Memory B cell (primary cell): Measurements from ENCODE around the gene HEATR3.

Experiments used
- ATAC-seq: fragments of 150-1000 bp; cut with Tn5 transposase; 2 replicates; pipeline ENCODE4 v1.10.0; 2021; ENCODE audit warnings: low read depth, mild to moderate bottlenecking, moderate library complexity
- DNase-seq, 2 donors: peaks; one replicate each; pipeline ENCODE4 v3.0.0; 2022; ENCODE audit warnings: low spot score in 2 of 2
- H3K27ac Mint-ChIP-seq: one replicate; pipeline ENCODE4 v1.8.0; 2022; ENCODE audit warnings: mild to moderate bottlenecking, moderate library complexity, mixed read lengths
- H3K27me3 Mint-ChIP-seq: one replicate; pipeline ENCODE4 v1.8.0; 2022; ENCODE audit warnings: mixed read lengths
- H3K36me3 Mint-ChIP-seq: one replicate; pipeline ENCODE4 v1.8.0; 2022; ENCODE audit warnings: mild to moderate bottlenecking, mixed read lengths
- H3K4me1 Mint-ChIP-seq: one replicate; pipeline ENCODE4 v1.8.0; 2022; ENCODE audit warnings: mixed read lengths
- H3K4me3 Mint-ChIP-seq: one replicate; pipeline ENCODE4 v1.8.0; 2022; ENCODE audit warnings: mild to moderate bottlenecking, moderate library complexity, mixed read lengths
- H3K9me3 Mint-ChIP-seq: one replicate; pipeline ENCODE4 v1.8.0; 2022; ENCODE audit warnings: mixed read lengths

The HEATR3 gene

GRCh38 chr16:50065624-50066481 lies at the start of gene HEATR3:
Gene HEATR3 (plus strand): TSS chr16:50065970. CDS start chr16:50066132, 162 bp downstream.
- ATAC-seq: peak; percentile 83
- DNase-seq: peak; percentile 93 to 96
- H3K4me1 Mint-ChIP-seq: peaks cover 27% of the 10 kb centered on the region
- no peaks in the 10 kb centered on the region for H3K9me3 Mint-ChIP-seq
- peak within 1 kb of the TSS; percentile 92 for H3K4me3 Mint-ChIP-seq
- H3K27me3 Mint-ChIP-seq: no peaks in the 10 kb centered on the region
- peak within 1 kb of the TSS; percentile 79 for H3K27ac Mint-ChIP-seq
- H3K36me3 Mint-ChIP-seq: peaks cover 11% of the 10 kb centered on the region

- H3K4me1 Mint-ChIP-seq: no peaks in the 10 kb centered on the region
- H3K9me3 Mint-ChIP-seq: no peaks in the 10 kb centered on the region
- no peak overlapping the region for H3K27ac Mint-ChIP-seq
- H3K4me3 Mint-ChIP-seq: no peak overlapping the region
- peaks cover 2% of the 10 kb centered on the region for H3K27me3 Mint-ChIP-seq
- H3K36me3 Mint-ChIP-seq: no peaks in the 10 kb centered on the region
- DNase-seq (no peak), ATAC-seq (no peak)
Observed at GRCh38 chr16:50017553-50017952, 48.2 kb upstream of the HEATR3 start.

DNA sequence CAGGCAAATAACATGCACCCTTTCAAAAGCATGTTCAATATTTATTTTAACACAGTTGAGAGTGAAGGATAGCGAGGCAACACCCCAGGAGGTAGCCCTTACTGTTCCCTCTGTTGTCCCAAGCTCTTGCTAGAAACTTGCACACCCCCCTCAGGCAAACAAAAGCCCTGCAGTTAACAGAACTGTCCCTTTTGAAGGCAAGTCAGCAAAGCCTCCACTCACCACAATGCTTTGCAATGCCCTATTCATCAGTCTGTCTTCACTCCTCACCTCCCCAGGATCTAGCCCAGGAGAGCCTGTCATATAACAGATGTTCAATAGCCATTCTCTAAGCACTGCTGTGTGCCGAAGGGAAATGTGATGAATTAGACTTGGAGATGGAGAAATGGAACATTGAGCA lies 44.2 kb upstream of the HEATR3 start:
- Mint-ChIP-seq H3K4me1 (peaks cover 8% of the 10 kb centered on the region), H3K4me3 (no peak overlapping the region), H3K36me3 (no peaks in the 10 kb centered on the region), H3K27ac (no peak overlapping the region), H3K9me3 (no peaks in the 10 kb centered on the region), H3K27me3 (peaks cover 2% of the 10 kb centered on the region)
- ATAC-seq (no peak), DNase-seq (no peak)

GRCh38 chr16:50023641-50024040 lies 42.1 kb upstream of the HEATR3 start:
- H3K36me3 Mint-ChIP-seq: no peaks in the 10 kb centered on the region
- H3K4me1 Mint-ChIP-seq: peaks cover 8% of the 10 kb centered on the region
- H3K4me3 Mint-ChIP-seq: no peak overlapping the region
- no peaks in the 10 kb centered on the region for H3K9me3 Mint-ChIP-seq
- H3K27me3 Mint-ChIP-seq: peaks cover 2% of the 10 kb centered on the region
- no peak for ATAC-seq
- no peak overlapping the region for H3K27ac Mint-ChIP-seq
- DNase-seq: no peak

DNA sequence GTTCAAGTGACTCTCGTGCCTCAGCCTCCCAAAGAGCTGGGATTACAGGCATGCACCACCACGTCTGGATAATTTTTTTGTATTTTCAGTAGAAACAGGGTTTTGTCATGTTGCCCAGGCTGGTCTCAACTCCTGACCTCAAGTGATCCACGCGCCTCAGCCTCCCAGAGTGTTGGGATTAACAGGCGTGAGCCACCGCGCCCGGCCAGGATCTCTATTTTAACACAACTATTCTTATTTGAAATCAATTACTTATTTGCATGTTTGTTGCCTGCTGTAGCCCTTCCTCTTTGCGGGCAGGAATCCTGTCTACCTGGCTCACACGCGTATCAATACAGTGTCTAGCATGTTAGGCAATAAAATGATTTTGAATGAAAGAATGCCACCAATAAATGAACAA lies 41.6 kb upstream of the HEATR3 start:
- no peak for ATAC-seq
- no peaks in the 10 kb centered on the region for H3K36me3 Mint-ChIP-seq
- H3K4me1 Mint-ChIP-seq: peaks cover 8% of the 10 kb centered on the region
- no peaks in the 10 kb centered on the region for H3K27me3 Mint-ChIP-seq
- peak overlapping the region; percentile 98 for H3K4me3 Mint-ChIP-seq
- H3K9me3 Mint-ChIP-seq: no peaks in the 10 kb centered on the region
- no peak overlapping the region for H3K27ac Mint-ChIP-seq
- DNase-seq: no peak

- H3K4me1 Mint-ChIP-seq: peaks cover 8% of the 10 kb centered on the region
- H3K36me3 Mint-ChIP-seq: peaks cover under 1% of the 10 kb centered on the region
- ATAC-seq (peak; percentile 98), DNase-seq (peak; percentile 95)
- peak within 1 kb of the TSS; percentile 98 for H3K4me3 Mint-ChIP-seq
- H3K9me3 Mint-ChIP-seq: no peaks in the 10 kb centered on the region
- no peaks in the 10 kb centered on the region for H3K27me3 Mint-ChIP-seq
- peak within 1 kb of the TSS; percentile 95 for H3K27ac Mint-ChIP-seq
Observed at GRCh38 chr16:50024684-50025536, 40.9 kb upstream of the HEATR3 start, which contains the start of gene CNEP1R1. Gene CNEP1R1 (plus strand): TSS chr16:50025225. CDS start chr16:50025316, 91 bp downstream.

- DNase-seq (peak; percentile 4 to 27), ATAC-seq (peak; percentile 5)
- Mint-ChIP-seq H3K4me1 (peaks cover 8% of the 10 kb centered on the region), H3K4me3 (peak overlapping the region; percentile 98), H3K27ac (peak overlapping the region; percentile 95), H3K9me3 (no peaks in the 10 kb centered on the region), H3K27me3 (no peaks in the 10 kb centered on the region), H3K36me3 (peaks cover 5% of the 10 kb centered on the region)
Observed at GRCh38 chr16:50025537-50025931, 40.2 kb upstream of the HEATR3 start.

DNA sequence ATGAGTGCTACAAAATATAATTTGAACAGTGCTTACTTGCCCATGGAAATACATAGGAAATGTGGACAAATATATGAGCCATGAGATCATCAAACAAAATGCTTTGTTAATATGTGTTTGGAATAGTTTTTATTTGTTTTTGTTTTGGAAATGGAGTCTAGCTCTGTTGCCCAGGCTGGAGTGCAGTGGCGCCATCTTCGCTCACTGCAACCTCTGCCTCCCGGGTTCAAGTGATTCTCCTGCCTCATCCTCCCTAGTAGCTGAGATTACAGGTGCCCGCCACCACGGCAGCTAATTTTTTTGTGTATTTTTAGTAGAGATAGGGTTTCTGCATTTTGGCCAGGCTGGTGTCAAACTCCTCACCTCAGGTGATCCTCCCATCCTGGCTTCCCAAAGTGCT lies 37.9 kb upstream of the HEATR3 start:
- peaks cover 8% of the 10 kb centered on the region for H3K4me1 Mint-ChIP-seq
- peaks cover 12% of the 10 kb centered on the region for H3K36me3 Mint-ChIP-seq
- DNase-seq (no peak), ATAC-seq (no peak)
- H3K27ac Mint-ChIP-seq: no peak overlapping the region
- no peaks in the 10 kb centered on the region for H3K27me3 Mint-ChIP-seq
- H3K4me3 Mint-ChIP-seq: no peak overlapping the region
- no peaks in the 10 kb centered on the region for H3K9me3 Mint-ChIP-seq

DNA sequence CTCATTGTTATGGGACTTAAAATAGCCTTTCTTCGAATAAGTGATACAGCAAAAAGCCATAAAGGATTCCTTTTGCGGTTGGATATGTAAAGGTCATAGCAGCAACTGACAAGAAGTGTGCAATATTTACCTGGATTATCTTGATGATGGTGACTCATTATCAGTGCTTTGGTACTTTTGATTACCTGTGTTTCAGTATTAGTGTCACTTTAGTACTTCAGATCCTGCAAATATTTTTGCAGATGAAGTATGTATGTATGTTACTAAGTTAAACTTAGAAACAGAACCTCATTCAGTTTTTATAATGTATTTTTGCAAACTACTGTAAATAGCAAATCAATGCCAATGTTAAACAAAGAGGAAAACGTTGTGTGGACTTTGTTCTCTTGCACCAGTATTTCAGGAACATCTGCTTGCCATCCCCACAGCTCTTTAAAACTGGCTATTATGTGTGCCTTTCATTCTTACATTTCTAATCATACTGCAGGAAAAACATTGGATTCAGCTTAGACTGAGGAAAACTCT lies 30.2 kb upstream of the HEATR3 start:
- peaks cover 11% of the 10 kb centered on the region for H3K36me3 Mint-ChIP-seq
- H3K4me3 Mint-ChIP-seq: no peak overlapping the region
- H3K4me1 Mint-ChIP-seq: peaks cover 9% of the 10 kb centered on the region
- H3K27ac Mint-ChIP-seq: no peak overlapping the region
- no peaks in the 10 kb centered on the region for H3K27me3 Mint-ChIP-seq
- no peaks in the 10 kb centered on the region for H3K9me3 Mint-ChIP-seq
- ATAC-seq (no peak), DNase-seq (no peak)

- Mint-ChIP-seq H3K27me3 (no peaks in the 10 kb centered on the region), H3K4me3 (no peak overlapping the region), H3K4me1 (peaks cover 9% of the 10 kb centered on the region), H3K9me3 (no peaks in the 10 kb centered on the region), H3K36me3 (peaks cover 7% of the 10 kb centered on the region), H3K27ac (no peak overlapping the region)
- DNase-seq (no peak), ATAC-seq (no peak)
Observed at GRCh38 chr16:50036426-50036825, 29.3 kb upstream of the HEATR3 start.

DNA sequence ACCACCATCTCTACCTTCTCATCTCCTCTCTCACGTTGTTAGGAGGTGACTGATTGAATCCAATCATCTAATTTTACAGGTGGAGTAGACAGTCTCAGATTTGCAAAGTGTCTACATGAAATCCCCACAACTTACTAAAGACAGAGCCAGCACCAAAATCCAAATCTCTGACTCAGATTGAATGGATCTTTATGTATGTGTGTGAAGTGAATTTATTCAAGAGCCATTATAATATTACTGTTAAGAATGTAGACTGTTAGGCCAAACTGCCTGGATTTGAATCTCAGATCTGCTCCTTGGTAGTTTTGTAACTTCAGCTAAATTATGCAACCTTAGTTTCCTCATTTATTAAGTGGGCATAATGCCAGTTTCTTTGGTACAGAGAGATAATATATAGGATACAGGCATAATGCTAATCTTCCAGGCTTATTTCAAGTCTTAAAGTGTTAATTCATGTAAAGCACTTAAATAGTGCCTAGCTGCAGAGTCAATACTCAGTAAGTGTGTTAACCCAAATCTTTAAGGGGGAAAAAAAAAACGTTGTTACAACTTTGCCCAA lies 28.0 kb upstream of the HEATR3 start:
- Mint-ChIP-seq H3K27me3 (no peaks in the 10 kb centered on the region), H3K4me3 (no peak overlapping the region), H3K9me3 (no peaks in the 10 kb centered on the region), H3K36me3 (peaks cover 4% of the 10 kb centered on the region), H3K27ac (peak overlapping the region; percentile 82), H3K4me1 (peaks cover 9% of the 10 kb centered on the region)
- DNase-seq (no peak), ATAC-seq (no peak)

GRCh38 chr16:50038286-50038685 lies 27.5 kb upstream of the HEATR3 start:
- H3K9me3 Mint-ChIP-seq: no peaks in the 10 kb centered on the region
- ATAC-seq (no peak), DNase-seq (no peak)
- peaks cover 4% of the 10 kb centered on the region for H3K36me3 Mint-ChIP-seq
- peak overlapping the region; percentile 82 for H3K27ac Mint-ChIP-seq
- H3K4me3 Mint-ChIP-seq: no peak overlapping the region
- peaks cover 9% of the 10 kb centered on the region for H3K4me1 Mint-ChIP-seq
- no peaks in the 10 kb centered on the region for H3K27me3 Mint-ChIP-seq

DNA sequence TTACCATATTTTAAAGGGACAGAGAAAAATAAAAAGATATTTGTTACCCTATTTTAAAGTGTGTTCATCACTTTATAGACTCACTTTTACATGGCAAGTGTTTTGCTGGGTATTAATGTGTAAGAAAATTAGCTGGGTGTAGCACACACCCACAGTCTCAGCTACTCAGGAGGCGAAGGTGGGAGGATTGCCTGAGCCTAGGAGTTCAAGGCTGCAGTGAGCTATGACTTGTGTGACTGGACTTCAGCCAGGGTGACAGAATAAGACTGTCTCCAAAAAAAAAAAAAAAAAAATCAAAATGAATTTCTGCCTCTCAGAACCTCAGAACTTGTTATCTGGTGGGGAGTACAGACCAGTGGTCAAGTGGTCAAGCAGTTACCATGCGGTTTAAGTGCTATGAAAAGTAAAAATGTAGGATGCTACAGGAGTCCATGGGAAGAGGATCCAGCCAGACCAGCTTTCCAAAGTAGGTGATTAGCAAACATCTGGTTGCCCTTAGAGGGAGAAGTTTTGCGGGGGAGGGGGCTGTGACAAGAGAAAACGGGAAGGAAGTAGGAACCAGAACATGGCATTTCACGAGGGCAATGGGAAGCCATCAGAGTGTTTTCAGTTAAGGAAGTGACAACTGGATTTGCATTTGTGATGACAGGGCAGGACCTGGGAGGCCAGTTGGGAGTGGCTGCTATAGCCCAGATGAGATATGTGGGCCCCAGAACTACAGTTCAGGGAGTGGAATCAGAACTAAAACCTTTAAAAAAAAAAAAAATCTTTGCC lies 26.8 kb upstream of the HEATR3 start:
- Mint-ChIP-seq H3K36me3 (peaks cover 4% of the 10 kb centered on the region), H3K27me3 (peaks cover 2% of the 10 kb centered on the region), H3K4me1 (peaks cover 9% of the 10 kb centered on the region), H3K27ac (peak overlapping the region; percentile 82), H3K4me3 (no peak overlapping the region), H3K9me3 (no peaks in the 10 kb centered on the region)
- no peak for DNase-seq
- peak; percentile 54 for ATAC-seq
